ENCODE measurements around the gene PABPC4L.
"Not testable (repeated sequence)": the region's sequence is repeated elsewhere in the genome, so short reads cannot be mapped to it uniquely, and the experiment has no call there.

PABPC4L gene

DNA sequence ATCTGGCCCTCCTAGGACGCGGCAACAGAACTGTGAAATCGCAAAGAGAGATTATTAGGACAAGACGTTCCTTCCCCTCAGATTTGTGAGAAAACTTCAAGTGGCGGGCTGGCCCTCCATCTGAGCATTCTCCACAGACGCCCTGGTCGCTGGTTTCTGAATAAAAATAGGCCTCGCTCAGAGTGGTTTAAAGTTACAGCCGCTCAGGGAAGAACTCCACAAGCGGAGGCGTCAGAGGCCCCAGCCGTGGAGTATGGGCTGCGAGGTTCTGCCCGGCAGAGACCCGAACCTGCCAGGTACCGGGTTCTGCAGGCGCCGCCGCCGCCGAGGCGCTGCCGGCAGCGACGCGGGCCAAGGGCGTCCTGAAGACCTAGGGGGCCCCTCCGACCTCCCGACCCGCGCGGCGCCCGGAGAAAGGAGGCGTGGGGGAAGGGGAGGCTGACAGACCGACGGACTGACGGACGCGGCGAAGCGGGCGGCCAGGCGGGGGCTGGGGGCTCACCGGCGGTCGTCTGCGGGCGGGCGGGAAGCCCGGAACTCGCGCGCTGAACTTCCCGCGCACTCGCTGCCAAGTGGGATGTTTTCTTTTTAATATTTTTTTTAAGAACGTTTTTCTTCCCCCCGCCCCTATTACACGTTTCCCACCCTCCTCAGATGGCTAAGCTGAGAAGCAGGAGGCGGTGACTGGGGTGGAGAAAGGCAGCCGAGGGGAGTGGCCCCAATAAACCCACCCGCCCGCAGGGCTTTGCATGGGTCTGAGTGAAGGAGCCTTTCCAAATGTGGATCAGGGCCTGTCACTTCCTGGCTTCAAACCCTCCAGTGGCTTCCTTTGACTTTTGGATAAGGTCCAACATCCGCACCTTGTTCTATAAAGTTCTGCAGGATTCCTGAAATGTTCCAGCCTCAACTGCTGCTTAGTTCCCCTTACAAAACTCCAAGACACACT, at the start of gene PABPC4L:
PABPC4L (minus strand) TSS at position 574 of the 946 bp plus-strand sequence. CDS start 770 bp downstream, outside the sequence.
- peak; percentile 47 for DNase-seq (ENCODE audit: low read depth)

DNA sequence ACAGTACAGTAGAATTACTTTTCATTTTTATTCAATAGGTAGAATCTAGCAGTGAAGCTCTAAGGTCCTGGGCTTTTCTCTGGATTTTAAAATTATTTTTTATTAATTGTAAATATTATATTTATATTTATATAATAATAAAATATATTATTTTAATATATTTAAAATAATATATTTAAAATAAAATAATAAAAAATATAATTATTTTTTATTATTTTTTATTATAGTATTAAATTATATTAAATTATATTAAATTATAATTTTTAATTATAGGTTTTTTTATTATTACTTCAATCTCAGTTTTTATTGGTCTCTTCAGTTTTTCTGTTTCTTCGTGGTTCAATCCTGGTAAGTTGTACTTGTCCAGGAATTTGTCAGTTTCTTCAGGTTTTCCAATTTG, 49.7 kb upstream of the PABPC4L start:
- no peak for DNase-seq (ENCODE audit: low read depth)

DNA sequence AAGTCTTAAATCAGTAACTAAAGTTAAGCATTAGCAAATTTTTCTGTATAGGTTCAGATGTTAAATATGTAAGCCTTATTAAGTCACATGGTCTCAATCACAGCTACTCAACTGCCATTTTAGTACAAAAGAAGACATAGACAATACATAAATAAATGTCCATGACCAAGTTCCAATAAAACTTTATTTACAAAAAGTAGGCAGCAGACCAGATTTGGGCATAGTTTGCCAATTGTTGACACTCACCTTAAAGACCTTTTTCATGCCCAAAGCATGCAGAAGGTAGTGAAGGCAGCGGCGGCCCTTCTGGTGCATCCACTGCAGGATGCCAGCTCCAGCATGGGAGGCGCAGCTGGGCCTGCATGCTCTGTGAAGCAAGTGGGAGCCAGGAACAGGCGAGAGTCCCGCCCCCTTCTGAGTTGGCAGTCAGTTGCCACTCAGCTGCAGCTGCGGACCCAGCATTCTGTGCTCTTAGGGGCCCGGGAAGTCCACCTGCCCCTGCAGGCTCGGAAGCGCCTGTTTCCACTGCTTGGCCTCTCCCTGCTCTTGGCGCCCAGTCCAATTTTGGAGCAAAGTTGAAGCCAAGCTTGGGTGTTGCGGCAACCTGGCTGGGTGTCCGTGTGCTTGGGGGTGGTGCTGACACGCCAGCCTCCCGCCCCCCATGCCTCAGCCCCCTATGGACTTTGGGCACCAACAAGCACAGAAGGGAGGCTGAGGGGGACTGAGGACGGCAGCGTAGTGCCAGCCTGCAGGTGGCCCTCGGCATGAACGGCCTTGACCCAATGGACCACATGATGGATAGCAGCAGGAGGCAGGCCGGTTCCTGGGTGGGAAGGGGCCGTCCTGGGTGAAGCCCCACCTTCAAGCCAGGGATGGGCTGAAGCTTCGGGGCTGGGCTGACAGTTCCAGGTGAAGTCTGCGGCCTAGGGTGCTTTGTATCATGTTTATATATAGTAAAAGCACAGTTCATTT, 42.4 kb upstream of the PABPC4L start:
- DNase-seq (ENCODE audit: low read depth): no peak

DNA sequence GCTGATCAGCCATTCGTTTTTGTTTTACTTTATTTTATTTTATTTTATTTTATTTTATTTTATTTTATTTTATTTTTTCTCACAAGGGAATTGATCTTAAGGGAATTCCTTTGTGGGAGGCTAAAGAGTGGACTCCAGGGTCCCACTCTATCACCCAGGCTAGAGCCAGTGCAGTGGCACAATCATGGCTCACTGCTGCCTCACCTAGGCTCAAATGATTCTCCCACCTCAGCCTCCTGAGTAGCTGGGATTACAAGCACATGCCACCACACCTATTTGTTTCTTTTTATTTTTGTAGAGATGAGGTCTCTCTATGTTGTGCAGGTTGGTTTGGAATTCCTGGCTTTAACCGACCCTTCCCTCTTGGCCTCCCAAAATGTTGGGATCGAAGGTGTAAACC, 17.5 kb upstream of the PABPC4L start:
- DNase-seq (ENCODE audit: low read depth): no peak

DNA sequence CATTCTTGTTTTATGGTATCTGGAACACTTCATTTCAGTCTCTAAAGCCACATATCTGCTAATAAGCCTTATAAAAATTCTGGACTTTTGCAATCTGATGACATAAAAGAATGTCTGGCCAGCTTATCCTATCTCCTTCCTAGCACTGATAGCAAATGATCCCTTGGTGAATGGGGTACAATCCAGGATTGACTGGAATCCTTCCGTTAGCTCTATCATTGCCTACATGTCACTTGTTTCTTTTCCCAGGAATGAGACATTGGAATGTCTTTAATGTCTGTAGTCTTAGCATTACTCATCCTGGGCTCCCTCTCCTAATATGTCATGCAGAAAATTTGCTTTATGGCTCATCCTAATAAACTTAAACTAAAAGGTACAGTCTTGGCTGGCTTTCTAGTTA, 14.8 kb upstream of the PABPC4L start:
- peak; percentile 68 for DNase-seq (ENCODE audit: low read depth)

DNA sequence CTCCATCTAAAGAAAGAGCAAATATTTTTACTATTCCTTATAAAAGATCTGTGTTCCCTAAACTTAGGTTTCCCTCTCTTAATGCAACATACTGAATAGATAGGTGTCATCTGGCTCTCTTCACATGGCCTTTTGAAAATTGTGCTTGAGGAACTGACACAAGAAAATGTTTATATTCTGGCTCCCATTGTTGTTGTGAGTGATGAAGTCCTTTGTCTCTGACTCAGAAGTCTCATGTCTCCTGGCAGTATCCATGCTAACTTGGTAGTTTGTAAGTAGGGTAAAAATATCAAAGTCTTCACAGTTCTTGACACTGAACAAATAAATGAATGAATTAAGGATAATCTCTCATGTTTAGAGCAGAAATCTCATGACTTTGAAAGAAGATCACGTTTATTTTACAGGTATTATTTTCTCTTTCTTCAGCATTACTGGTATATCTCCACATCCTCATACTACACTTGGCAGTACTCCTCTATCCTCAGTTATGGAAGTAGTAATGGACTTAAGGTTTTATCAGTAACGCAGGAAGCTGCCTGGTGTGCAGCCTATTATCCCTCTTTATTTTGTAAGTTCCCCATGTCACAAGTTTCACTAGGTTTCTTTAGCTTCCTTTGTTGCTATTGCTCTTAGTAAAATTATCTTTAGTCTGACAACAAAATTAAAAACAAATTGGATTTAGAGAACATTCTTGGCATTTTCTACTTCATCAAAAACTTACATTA, 14.2 kb upstream of the PABPC4L start:
- DNase-seq (ENCODE audit: low read depth): no peak

DNA sequence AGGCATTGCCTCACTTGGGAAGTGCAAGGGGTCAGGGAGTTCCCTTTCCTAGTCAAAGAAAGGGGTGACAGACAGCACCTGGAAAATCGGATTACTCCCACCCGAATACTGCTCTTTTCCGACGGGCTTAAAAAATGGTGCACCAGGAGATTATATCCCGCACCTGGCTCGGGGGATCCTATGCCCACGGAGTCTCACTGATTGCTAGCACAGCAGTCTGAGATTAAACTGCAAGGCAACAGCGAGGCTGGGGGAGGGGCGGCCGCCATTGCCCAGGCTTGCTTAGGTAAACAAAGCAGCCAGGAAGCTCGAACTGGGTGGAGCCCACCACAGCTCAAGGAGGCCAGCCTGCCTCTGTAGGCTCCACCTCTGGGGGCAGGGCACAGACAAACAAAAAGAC, 6.4 kb upstream of the PABPC4L start:
- DNase-seq (ENCODE audit: low read depth): not testable (repeated sequence)

DNA sequence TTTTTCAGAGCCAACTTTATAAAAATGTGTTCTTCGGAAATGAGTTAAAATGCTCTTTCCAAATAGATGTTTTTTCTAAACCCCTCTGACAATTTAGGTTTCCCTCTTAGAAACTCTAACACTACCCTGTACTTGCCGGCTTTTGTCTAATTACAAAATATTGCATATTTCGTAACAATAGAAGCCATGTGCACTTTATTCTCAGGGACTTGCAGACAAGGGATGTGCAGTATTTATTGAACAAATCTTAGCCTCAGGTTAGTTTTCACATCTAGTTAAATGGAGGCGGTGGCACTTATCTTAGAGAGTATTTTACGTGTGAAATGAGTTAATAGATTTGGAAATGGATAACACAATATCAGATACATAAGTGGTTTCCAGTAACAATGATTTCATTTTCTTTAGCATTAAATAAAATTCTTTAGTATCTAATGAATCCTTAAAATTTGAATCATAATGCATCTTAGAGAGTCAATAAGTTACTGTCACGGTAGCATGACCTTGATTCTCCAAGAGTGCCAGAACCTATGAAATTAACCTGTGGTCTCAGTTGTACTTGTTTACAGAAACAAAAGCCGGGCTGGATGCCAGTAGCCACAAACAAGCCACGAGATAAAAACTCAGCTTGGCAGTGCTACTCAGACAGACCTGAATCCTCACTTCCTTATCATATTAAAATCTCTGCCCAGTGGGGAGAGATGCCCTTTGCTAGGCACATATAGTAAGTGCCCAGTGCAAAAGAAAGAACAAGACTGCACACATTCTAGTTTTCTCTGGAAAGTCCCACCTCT, 772 bp upstream of the PABPC4L start:
- DNase-seq (ENCODE audit: low read depth): no peak

DNA sequence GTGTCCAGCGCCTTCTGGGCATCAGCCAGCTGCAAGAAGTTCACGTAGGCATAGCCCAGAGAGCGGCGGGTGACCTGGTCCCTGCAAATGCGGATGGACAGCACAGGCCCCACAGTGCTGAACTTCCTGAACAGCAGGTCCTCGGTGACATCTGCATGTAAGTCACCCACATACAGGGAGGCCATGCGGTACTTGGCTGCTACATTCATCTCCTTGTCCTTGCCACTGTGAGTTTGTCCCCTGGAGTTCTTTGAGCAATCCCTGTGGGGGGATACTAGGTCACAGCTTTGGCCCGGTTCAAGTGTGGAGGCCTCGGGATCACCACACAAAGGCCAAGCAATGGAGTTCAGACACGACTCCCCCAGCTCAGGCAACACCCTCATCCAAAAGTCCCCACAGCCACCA, 776 bp downstream of the PABPC4L start:
- no peak for DNase-seq (ENCODE audit: low read depth)

DNA sequence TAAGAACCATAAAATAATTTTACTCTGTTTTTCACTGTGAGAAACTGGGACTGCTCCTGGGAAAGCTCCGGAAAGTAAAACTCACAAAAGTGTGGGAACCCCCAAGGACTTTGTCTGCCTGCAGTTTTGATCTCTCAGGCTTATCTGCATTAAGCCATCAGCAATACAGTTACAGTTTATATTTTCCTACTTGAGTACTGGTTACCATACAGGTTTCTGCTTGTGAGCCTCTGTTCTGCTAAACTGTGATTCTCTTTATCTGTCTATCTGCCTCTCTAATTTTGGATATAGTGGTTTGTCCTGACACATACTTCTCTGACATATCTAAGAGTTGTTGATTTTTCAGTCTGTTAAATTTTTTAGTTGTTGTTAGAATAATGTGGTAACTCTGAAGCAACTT, 11.6 kb downstream of the PABPC4L start:
- no peak for DNase-seq (ENCODE audit: low read depth)

DNA sequence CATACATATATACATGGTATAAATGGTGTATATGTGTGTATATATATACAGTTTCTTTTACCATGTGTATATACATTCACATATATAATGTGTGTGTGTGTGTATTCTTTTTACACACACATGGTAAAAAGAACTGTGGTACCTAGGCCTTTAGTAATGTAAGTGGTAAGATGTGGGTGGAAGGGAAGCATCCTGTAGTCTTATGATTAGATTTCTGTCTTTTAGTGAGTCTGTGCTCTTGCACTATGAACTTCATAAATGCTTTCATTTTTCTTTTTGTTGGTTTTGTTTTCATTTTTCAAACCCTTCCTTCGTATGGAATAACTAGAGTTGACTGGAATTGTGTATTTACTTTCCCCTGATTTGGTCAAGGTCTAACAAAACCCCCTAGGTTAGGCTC, 12.1 kb downstream of the PABPC4L start:
- DNase-seq (ENCODE audit: low read depth): no peak

DNA sequence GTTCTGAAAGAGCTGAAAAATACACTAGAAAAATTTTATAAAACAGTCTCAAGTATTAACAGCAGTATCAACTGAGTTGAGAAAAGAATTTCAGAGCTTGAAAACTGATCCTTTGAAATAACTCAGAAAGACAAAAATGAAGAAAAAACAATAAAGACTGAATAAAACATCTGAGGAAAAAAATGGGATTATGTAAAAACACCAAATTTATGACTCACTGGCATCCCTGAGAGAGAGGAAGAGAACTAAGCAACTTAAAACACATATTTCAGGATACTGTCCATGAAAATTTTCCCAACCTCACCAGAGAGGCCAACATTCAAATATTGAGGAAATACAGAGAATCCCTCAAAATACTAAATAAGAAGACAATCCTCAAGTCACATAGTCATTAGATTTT, 22.9 kb downstream of the PABPC4L start:
- DNase-seq (ENCODE audit: low read depth): no peak

DNA sequence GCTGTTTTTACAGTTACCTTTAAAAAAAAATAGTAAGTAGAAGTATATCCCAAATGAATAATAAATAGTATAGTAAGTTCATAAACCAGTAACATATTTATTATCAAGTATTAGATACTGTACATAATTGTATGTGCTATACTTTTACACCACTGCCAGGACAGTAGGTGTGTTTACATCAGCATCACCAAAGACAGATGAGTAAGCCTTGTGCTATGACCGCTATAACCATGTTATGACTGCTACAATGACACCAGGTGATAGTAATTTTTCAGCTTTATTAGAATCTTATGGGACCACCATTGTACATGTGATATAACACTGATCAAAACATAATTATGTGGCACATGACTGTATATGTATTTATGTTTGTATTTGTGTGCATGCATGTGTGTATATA, 27.3 kb downstream of the PABPC4L start:
- no peak for DNase-seq (ENCODE audit: low read depth)

DNA sequence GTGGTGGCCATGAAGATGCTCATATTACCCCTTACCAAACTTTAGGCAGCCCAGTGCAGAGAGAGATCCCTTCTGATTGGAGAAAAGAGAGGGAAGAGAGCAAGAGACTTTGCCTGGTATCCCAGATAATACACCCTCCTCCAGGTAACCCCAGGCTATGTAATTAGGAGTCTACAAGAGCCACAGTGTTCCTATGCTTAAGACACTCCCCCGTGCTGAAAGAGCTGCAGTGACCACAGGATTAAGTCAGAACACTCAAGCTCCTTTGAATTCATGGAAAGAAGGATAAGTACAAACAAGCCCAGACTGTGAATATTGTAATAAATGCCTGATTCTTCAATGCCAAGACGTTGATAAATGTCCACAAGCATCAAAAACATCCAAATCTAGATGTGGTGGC, 41.4 kb downstream of the PABPC4L start:
- no peak for DNase-seq (ENCODE audit: low read depth)

DNA sequence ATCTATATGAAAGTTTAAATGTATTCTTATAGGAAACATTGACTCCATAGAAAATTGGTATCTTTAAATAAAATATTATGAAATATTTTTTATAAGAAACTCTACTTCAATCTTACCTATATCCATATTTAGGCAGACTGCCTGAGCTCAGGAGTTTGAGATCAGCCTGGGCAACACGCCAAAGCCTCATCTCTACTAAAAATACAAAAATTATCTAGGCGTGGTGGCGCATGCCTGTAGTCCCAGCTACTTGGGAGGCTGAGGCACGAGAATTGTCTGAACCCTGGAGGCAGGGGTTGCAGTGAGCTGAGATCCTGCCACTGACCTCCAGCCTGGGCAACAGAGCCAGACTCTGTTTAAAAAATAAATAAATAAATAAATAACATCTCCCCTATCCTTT, 47.5 kb downstream of the PABPC4L start:
- DNase-seq (ENCODE audit: low read depth): no peak

DNA sequence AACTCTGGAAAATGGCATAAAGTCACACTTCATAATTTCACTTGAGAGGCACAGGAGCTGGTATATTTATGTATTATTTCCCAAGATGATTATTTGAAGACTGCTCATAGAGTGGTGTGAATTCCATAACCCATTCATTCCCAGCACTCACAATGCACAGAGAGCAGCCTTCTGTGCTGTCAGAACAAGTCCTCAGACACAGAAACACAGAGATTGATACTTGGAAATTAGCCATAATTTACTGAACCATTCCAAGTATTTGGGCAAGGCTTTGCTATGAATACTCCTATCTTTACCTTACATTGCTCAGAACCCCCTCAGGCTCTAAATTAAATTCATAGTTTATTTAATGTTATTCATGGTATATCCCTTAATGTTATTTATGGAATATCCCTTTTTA, 53.6 kb downstream of the PABPC4L start:
- no peak for DNase-seq (ENCODE audit: low read depth)

Data from non-pigmented ciliary epithelial cell (primary cell).